ENCODE results near the gene ANKRD2.

DNA sequence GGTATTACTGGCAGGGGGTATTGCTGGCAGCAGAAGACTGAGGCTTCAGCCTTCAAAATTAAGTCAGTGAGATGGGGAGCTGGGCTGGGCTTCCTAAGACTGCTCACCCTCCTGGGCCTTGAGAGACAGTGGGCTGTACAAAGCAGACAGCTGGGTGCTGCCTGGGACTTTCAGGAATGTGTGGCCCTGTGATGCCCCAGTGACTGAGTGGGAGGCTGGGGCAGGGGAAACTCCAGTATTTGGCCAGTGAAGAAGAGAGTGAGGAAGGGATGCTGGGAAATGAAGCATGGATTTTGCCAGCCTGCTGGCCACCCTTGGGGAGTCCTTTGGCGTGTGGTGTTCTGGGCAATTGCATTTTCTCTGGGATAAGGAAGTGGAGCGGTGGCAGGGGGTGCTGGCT lies 442 bp downstream of the ANKRD2 start:
- TF ChIP-seq, protein P1, sequence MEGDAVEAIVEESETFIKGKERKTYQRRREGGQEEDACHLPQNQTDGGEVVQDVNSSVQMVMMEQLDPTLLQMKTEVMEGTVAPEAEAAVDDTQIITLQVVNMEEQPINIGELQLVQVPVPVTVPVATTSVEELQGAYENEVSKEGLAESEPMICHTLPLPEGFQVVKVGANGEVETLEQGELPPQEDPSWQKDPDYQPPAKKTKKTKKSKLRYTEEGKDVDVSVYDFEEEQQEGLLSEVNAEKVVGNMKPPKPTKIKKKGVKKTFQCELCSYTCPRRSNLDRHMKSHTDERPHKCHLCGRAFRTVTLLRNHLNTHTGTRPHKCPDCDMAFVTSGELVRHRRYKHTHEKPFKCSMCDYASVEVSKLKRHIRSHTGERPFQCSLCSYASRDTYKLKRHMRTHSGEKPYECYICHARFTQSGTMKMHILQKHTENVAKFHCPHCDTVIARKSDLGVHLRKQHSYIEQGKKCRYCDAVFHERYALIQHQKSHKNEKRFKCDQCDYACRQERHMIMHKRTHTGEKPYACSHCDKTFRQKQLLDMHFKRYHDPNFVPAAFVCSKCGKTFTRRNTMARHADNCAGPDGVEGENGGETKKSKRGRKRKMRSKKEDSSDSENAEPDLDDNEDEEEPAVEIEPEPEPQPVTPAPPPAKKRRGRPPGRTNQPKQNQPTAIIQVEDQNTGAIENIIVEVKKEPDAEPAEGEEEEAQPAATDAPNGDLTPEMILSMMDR (conservative IDR thresholded peaks at IDR 0.05 in 1 of 2, IDR thresholded peaks at IDR 0.05 in 1 of 2; ENCODE audit: low read depth in 1 of 2, low read length in 2 of 2), result no peak
- TF ChIP-seq EZH2 (IDR thresholded peaks at IDR 0.05; ENCODE audit: low read length, missing control alignments), result no peak
